Activated naive CD4-positive, alpha-beta T cell treated with Interleukin-2 at 50 U/mL for 16 hours (primary cell): Measurements from ENCODE around the gene SCUBE2.
"Not testable (repeated sequence)": the region's sequence is repeated elsewhere in the genome, so short reads cannot be mapped to it uniquely, and the experiment has no call there.

Experiments
- DNase-seq: peaks from one replicate; pipeline ENCODE4 v3.0.0-alpha.2; 2020

SCUBE2 gene

DNA sequence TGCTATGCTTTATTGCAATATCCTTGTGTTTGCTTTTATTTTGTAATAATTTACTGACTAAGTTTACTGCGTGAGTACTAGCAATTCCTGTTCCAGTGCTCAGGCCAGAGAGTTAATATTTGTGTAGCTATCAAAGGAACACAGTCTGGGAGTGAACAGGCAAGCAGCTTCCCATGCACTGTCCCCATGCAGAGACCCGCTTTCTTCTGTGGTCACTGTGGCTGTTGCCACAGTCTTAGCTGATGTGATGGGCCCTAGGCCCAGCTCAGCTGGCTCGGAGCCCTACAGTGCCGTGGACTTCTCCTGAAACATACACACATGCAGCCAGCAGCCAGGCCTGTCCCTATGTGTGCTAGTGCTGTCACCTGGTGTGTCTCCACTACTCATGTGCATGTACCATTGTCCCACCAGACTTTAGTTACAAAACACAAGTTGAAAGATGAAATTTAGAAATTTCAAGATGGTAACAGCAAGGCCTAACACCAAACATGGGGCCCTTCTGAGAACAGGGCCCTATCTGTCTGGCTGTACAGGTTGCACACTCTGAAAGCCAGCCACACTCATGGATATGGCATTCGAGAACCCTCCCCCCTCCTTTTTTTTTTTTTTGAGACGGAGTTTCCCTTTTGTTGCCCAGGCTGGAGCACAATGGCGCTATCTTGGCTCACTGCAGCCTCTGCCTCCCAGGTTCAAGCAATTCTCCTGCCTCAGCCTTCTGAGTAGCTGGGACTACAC is 12.3 kb upstream of the SCUBE2 start:
- DNase-seq: no peak

DNA sequence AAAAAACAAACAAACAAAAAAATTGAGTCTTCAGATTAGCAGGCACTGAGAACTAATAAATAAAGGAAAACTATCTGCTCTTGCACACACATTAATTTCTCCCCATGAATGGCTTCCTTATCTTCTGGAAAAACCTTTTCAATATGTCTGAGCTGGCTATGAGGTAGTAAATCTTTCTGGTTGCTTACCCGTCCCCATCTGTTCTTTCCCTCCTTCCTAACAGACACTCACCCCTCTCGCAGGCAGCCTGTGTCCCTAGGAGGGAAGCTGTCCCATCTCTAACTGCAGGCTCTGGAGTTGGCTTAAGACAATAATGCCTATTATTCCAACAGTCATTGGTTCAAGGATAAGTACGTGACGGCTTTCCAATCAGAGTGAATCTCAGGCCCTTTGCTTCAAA is 8.2 kb upstream of the SCUBE2 start:
- no peak for DNase-seq

DNA sequence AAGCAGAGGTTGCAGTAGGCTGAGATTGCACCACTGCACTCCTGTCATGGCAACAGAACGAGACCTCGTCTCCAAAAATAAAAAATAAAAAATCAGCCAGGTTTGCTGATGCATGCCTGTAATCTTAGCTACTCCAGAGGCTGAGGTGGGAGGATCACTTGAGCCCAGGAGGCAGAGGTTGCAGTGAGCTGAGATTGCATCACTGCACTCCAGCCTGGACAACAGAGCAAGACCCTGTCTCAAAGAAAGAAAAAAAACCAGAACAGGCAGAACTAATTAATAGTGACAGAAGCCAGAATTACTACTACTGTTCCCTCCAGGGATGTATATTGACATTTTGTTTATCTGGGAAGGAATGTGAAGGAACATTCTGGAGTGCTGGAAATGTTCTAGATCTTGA is 7.1 kb upstream of the SCUBE2 start:
- DNase-seq: not testable (repeated sequence)

DNA sequence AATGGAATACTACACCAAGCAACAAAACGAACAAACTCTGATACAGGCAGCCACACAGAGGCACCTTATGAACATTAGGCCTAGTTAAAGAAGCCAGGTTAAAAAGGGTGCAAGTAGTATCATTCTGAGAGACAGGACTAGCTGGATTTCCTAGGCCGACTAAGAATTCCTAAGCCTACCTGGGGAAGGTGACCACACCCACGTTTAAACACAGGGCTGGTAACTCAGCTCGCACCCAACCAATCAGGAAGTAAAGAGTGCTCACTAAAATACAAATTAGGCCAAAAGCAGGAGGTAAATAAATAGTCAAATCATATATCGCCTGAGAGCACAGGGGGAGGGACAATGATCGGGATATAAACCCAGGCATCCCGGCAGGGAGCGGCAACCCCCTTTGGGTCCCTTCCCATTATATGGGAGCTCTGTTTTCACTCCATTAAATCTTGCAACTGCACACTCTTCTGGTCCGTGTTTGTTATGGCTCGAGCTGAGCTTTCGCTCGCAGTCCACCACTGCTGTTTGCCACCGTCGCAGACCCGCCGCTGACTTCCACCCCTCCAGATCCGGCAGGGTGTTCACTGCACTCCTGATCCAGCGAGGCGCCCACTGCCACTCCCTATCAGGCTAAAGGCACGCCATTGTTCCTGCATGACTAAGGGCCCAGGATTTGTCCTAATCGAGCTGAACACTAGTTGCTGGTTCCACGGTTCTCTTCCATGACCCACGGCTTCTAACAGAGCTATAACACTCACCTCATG is 6.0 kb upstream of the SCUBE2 start:
- DNase-seq: not testable (repeated sequence)

DNA sequence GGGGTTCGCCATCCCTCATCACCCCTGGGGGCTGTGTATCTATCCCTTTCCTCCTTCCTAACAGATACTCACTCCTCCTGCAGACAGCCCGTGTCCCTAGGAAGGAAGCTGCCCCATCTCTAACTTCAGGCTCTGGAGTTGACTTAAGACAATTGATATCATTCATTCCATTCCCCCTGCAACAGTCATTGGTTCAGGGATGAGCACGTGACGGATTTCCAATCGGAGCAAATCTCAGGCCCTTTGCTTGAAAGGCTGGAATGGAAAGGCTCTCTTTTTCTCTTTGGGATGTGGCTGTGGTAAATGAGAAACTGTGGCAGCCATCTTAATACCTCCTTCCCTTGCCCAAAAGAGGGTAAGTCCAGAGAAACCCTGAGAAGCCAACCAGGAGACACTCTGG is 5.0 kb upstream of the SCUBE2 start:
- no peak for DNase-seq

DNA sequence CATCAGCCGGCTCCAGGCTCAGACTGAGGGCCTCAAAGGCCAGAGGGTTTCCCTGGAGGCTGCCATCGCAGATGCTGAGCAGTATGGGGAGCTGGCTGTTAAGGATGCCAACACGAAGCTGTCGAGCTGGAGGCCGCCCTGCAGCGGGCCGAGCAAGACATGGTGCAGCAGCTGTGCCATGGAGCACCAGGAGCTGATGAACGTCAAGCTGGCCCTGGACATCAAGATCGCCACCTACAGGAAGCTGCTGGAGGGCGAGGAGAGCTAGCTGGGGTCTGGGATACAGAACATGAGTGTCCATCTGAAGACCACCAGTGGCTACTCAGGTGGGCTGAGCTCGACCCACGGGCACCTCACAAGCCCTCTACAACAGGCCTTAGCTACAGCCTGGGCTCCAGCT is 4.0 kb upstream of the SCUBE2 start:
- DNase-seq: no peak

DNA sequence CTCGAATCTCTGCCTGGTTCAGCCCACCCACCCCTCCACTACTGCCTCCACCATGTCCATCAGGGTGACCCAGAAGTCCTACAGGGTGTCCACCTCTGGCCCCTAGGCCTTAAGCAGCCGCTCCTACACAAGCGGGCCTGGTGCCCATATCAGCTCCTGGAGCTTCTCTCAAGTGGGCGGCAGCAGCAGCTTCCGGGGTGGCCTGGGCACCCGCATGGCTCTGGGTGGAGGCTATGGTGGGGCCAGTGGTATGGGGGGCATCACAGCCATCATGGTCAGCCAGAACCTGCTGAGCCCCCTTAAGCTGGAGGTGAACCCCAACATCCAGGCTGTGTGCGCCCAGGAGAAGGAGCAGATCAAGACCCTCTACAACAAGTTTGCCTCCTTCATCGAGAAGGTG is 3.0 kb upstream of the SCUBE2 start:
- no peak for DNase-seq

DNA sequence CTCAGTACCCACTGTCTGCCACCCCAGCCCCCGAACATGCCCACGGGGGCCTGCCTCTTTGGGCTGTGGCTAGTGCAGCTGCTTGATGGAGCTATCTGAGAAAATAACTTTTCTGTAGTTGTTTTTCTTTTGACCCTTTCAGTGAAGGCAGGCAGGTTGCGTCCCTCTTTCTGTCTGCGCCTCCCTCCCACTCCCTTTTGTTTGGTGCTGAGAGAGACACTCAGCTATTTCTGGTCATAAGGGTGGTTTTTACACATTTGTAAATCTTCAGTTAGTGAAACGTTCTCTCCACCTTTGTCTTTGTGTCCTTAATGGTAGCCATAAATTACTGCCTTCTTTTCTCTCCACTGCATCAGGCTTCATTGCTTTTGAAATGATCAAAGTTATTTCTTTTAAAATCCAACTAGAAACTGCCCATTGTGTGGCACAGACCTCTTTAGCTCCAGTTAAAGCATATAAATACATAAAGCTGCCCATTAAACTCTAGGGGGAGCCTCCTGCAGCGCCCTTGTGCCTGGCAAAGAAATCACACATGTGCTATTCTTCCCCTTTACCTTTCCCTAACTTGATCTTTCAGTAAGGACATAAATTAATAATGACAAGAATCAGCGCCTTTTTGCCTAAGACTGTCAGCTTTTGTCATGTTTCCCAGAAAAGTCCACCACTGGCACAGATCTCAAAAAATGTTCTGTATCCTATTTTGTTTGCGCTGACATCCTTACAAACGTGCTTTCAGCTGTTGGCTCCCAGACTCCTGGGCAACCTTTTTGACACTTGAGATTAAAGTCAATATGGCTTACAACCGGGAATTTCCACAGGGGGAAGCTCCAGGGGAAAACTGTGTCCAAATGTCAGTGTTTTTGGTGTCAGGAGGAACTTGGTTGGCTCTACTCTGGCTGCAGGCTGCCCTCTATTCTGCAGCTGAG is 1.7 kb upstream of the SCUBE2 start:
- DNase-seq: no peak

DNA sequence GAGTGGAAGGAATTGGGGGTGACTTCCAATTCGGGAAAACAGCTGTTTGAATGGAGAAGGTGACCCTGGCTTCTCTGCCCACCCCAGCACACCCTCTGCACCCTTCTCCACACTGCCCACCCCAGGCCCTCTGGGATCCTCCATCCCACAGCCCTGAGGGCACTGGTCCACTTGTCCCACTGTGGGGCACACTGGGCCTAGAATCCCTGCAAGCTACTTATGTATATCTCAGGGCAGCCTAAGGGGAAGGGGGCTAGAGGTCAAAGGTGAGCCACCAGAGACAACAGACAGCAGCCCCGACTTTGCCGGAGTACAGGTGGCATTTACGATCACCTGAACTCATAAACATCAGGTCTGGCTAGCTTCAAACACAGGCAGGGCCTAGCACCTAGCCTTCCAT is 673 bp upstream of the SCUBE2 start:
- no peak for DNase-seq

DNA sequence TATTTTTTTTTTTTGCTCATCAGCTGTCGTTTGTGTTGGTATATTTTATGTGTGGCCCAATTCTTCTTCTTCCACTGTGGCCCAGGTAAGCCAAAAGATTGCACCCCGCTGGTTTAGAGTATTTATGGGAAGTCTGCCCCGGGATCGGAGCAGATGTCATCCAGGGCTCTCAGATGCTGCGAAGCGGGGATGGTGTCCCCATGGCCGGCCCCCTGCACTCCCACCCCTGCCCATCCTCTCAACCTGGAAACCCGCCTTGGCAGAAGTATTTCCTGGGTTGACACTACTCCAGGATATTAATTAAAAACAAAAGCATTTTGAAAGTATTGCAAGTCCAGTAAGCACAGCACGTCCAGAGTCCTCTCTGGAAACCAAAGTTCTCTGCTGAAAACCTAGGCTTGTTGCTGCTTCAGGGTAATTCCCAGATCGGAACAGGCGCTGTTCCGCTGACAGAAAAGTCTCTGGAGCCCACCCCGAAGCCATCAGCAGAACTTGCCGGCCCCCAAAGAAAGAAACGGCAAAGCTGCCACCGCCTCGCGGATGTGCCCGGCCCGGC is 833 bp downstream of the SCUBE2 start:
- no peak for DNase-seq

DNA sequence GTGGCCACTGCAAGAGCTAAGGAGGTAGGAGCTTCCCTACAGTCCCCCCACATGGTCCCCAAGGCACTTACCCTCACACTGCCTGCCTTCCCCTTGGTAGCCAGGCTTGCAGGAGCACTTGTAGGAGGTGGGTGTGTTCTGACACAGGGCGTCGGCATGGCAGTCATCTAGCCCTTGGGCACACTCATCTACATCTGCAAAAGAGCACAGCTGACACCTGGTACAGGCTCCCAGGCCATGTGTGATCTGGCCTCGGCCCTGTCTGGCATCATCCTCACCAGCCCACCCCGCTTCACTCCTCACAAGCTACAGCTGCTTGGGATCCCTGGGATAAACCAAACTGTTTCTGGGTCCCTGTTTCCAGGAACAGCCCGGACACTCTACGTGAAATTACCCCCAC is 1.8 kb downstream of the SCUBE2 start:
- DNase-seq: no peak

DNA sequence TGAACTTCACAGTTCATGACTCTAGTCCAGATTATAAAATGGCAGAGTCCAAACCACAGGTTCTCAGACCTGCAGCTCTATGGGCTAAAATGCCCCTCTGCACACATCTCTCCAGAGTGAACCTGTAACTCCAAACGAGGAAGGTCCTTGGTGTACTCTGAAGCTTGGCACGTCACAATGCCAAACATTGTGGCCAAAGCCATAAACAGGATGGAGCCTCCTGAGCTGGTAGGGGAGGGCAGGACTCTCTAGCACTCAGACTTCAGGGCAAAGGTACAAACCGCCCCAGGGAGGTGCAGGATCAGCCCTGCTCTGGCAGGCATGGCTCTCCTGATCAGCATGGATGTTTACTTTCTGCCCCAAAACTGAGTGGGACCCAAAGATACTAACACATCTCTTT is 2.3 kb downstream of the SCUBE2 start:
- no peak for DNase-seq

DNA sequence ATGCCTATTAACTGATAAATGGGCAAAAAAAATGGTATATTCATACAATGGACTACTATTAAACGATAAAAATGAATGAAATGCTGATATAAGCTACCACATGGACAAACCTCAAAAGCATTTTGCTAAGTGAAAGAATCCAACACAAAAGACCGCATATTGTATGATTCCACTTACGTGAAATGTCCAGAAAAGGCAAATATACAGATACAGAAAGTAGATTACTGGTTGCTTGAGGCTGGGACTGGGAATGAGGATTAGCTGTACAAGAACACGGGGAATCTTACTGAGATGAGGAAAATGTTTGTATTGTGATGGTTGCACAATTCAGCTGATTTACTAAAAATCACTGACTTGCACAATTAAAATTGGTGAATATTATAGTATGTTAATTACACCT is 8.8 kb downstream of the SCUBE2 start:
- no peak for DNase-seq

DNA sequence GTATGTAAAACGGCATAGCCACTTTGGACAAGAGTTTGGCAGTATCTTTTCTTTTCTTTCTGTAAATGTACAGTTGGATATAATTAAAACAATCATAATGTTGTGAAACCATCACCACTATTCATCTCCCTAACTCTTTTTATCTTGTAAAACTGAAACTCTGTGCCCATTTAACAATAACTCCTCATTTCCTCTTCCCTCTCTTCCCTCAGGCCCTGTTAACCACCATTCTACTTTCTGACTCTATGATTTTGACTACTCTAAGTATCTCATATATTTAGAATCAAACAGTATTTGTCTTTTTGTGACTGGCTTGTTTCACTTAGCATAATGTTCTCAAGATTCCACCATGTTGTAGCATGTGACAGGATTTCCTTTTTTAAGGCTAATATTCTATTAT is 10.2 kb downstream of the SCUBE2 start:
- no peak for DNase-seq

DNA sequence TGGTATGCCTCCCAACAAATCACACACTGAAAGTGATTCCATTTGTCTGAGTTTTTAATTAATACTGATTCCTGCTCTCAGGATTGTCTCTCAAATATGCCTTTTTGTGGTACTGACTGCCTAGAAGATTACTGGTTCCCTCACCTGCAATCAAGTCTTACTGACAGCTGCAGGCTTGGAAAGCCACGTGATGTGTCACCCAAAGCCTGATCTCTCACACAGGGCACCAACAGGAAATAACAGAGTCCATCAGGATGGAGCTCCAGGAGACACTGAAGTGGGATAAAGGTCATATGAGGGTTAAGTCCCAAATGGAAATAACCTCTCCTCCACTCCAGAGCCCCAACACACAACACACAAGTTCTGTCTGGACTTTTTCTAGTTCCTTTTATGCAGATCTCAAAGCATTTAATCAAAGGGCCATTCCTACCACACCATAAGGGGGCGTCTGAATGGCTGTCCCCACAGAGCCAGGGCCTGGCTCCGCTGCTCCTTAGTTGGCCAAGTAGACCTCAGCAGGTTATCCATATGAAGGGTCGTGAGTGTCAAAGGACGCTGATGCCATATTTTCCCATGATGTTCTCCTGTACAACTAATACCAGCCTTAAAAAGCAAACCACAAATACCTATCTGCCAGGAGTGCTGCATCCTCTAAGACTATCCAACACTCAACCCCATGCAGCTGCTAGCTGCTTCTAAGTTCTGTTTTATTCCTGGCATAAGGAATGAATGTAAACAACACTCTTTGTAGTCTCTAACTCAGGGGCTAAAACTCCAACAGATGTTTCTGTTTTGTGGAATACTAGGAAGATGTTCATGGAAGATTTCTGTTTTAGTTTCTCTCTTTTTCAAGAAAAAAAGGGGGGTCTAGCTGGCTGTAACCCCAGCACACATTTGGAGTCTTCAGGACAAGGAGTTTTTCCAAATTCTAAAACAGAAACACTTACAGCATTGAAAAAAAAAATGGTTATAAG is 13.0 kb downstream of the SCUBE2 start:
- DNase-seq: no peak

DNA sequence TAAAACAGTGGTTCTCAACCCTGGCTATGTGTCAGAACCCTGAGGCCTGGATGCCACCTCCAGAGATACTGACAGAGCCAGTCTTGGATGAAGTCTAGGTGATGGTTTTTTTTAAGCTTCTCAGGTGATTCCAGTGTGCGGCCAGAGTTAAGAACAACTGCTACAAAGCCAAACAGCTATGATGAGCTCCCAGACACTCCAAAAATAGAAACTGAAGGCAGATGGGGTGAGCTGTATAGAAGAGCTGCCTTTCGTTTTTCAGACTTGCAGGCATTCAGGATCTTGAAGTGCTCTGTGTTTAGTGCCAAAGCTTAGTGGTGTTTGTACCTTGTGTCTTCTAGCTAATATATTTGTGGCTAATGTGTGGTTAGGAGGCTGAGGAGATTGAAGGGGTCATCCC is 14.2 kb downstream of the SCUBE2 start:
- no peak for DNase-seq

DNA sequence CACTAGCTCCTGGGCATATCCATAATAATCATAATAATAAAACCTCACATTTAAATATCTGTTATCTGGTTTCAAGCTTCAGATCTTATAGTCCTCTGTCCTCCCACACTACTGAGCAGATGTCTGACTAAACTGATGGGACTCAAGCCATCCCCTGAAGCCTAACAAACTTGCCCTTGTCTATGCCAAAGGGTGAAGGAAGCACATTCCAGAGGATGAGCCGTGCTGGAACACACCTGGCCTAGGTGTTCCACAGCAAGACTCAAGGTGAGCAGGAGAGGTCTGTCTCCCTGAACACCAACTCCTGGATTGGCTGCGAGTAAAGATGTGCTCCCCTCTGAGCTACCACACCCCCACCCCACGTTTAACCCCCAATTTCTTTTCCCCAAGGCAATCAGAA is 14.7 kb downstream of the SCUBE2 start:
- DNase-seq: no peak

DNA sequence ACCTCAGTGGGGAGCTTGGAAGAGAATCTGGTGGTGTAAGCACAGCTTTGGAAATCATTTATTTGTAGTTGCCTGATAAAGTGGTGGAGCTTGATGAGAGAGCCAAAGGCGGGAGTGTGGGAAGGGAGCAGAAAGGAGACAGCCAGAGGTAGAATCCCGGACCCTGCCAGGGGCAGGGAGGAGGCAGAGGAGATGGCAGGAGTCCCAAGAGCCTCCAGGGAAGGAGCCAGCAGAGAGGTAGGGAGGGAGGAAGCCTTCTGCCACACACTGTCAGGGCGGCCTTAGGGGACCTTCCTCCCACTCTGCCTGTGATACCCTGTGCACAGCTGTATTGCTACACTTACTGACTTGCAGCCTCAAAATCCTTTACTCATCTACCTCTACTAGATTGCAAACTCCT is 15.4 kb downstream of the SCUBE2 start:
- DNase-seq: no peak

DNA sequence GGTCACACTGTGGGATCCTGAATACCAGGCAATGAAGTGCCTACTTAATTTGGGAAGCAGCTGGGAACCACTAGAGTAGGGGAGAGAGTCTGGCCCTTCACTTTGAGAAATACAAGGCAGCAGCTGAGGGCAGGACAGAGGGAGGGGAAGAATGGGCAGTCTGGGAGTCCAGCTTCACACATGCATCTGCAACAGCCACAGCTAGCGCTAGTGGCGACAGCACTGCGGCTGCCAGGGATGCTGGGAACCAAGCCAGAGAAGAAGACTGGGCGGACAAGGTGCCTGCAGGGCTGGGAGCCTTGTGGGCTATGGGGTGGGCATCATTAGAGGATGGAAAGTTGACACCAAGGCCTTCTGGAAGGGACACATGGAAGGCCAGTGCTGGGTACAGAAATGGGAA is 15.8 kb downstream of the SCUBE2 start:
- DNase-seq: no peak

DNA sequence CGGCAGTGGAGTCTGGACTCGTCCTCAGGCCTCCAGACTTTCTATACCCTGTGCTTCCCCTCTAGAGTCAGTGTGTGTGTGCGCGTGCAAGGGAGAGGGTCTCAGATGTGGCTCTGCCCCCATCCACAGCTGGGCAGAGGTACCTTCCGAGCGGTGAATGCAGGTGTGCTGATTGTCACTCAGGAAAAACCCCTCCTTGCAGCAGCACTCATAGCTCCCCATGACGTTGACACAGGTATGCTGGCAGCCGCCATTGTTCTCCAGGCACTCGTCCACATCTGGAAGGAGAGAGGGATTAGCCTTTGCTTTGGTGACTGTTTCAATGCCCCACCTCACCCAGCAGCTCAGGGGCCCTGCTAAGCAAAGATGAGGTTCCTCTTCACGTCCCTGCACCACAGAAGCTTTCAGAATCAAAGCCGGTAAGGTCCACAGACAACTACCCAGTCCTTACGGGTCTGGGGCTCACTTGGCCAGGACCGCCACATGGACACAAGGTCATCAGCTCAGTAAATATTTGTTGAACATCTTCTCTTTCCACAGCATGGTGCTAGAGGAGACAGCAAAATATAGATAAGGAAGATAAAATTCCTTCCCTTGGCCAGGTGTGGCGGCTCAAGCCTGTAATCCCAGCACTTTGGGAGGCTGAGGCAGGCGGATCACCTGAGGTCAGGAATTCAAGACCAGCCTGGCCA is 16.9 kb downstream of the SCUBE2 start:
- DNase-seq: no peak

DNA sequence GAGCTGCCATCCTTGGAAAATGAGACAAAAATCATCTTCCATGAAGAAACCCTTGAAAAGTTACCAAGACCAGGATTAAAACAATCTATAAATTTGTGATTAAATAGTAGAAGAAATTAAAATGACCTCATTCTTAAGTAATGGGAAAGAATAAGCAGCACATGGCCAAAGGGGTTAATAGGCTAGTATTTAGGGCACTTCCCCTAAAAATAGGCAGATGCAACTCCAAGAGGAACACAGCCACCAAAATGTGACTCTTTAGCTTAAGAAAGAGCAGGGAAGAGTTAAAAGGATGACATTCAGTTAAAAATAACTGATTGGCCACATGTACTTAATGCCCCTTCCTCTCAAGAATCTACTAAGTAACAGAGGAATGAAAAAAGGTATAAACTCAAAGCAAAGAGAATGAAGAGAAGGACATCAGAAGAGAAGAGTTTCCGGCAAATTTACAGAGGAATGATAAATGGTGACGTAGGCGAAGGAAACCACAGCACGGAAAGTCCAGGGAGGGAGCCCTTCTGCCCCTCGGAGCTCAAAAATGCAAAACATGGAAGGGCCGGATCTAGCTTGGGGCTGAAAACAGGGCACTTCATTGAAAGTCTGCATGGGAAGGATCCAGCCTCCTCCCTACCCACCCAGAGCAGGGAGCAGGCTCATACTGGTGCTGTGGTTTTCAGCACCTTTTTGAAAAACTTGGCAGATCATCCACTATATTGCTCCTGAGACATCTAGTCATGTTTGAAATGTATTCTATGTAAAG is 17.8 kb downstream of the SCUBE2 start:
- no peak for DNase-seq
